Memory B cell (primary cell): ENCODE data around the gene CDK14.
A peak's percentile ranks its signal among the peaks of the same experiment; 100 is the strongest.

Source experiments
- ATAC-seq: fragments of 150-1000 bp; cut with Tn5 transposase; 2 replicates; pipeline ENCODE4 v1.10.0; 2021; ENCODE audit warnings: low read depth, mild to moderate bottlenecking, moderate library complexity
- DNase-seq, 2 donors: peaks; one replicate each; pipeline ENCODE4 v3.0.0; 2022; ENCODE audit warnings: low spot score in 2 of 2
- H3K27ac Mint-ChIP-seq: one replicate; pipeline ENCODE4 v1.8.0; 2022; ENCODE audit warnings: mild to moderate bottlenecking, moderate library complexity, mixed read lengths
- H3K27me3 Mint-ChIP-seq: one replicate; pipeline ENCODE4 v1.8.0; 2022; ENCODE audit warnings: mixed read lengths
- H3K36me3 Mint-ChIP-seq: one replicate; pipeline ENCODE4 v1.8.0; 2022; ENCODE audit warnings: mild to moderate bottlenecking, mixed read lengths
- H3K4me1 Mint-ChIP-seq: one replicate; pipeline ENCODE4 v1.8.0; 2022; ENCODE audit warnings: mixed read lengths
- H3K4me3 Mint-ChIP-seq: one replicate; pipeline ENCODE4 v1.8.0; 2022; ENCODE audit warnings: mild to moderate bottlenecking, moderate library complexity, mixed read lengths
- H3K9me3 Mint-ChIP-seq: one replicate; pipeline ENCODE4 v1.8.0; 2022; ENCODE audit warnings: mixed read lengths

The CDK14 gene

DNA sequence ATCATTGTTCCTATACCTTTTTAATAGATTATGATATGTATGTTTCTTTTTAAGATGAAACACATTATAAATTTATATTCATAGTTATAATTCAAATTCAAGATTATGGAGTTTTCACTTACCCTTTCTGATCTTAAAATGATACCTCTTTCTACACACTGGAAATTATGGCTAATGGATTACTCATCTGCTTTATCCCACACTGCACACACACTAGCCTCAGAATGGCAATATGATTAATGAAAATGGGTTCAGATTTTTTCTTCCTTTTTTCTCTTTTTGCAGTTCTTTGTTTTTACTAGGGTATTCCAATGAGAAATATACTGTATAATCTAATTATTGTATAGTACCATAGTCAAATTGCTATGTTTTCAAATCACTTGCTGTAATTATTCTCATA is 585.8 kb downstream of the CDK14 start:
- DNase-seq (no peak), ATAC-seq (no peak)
- peak overlapping the region; percentile 48 for H3K27ac Mint-ChIP-seq
- no peaks in the 10 kb centered on the region for H3K27me3 Mint-ChIP-seq
- H3K4me1 Mint-ChIP-seq = peaks cover 4% of the 10 kb centered on the region
- no peaks in the 10 kb centered on the region for H3K9me3 Mint-ChIP-seq
- peaks cover 15% of the 10 kb centered on the region for H3K36me3 Mint-ChIP-seq
- no peak overlapping the region for H3K4me3 Mint-ChIP-seq

DNA sequence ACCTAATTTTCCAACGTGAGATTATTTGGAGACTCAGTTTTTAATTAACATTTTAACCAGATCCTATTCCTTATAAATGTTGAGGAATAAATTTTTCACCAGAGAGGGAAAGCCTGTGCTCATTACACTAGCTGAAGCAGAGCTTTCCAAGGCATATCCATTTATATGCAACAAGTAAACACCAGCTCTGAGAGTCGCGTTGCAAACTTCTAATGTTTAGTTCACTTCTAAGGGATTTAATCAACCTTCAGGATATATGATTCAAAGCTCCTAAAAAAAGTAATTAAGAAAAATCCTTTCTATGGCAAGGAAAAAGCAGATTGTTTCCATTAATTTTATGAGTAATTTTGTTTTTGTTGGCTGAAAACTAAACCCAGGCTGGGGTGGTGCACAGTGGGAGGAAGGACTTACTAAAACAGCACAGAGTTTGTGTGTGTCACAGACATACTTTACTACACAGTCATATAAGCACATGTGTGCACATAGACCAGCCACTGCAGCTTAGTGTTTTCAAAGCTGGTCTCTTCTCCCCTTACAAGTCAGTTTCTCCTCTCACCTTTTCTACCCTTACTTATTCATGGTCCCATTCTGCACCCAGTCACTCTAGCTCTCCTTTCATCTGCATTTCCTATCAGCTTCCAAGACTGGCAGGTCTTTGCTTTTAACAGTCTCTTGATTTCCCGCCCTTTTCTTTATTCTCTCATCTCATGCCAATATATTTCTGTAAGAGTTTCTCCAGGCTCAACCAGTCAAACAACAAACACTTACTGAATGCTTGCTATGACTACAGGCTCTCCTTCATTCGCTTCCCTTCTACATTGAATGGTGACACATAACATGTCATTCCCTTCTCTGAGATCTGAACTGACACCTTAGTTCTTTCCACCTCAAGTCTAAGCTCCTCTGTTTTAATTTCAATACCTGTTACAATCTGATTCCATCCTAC is 587.0 kb downstream of the CDK14 start:
- Mint-ChIP-seq H3K4me3 (no peak overlapping the region), H3K9me3 (no peaks in the 10 kb centered on the region), H3K27ac (no peak overlapping the region), H3K27me3 (no peaks in the 10 kb centered on the region), H3K36me3 (peaks cover 15% of the 10 kb centered on the region), H3K4me1 (peaks cover 4% of the 10 kb centered on the region)
- ATAC-seq = no peak
- no peak for DNase-seq

DNA sequence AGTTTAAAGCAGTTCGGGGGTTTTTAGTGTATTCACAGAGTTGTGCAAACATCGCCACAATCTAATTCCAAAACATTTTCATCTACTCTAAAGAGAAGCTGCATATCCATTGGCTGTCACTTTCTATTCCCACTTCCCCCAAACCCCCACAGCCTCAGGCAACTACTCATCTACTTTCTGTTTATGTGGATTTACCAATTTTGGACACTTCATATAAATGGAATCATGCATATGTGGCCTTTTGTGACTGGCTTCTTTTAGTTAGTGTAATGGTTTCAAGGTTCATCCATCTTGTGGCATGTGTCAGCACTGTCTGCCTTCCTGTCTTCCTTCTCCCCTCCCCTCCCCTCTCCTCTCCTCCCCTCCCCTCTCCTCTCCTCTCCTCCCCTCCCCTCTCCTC is 589.6 kb downstream of the CDK14 start:
- H3K4me3 Mint-ChIP-seq = no peak overlapping the region
- H3K9me3 Mint-ChIP-seq = no peaks in the 10 kb centered on the region
- H3K27ac Mint-ChIP-seq = no peak overlapping the region
- H3K27me3 Mint-ChIP-seq = no peaks in the 10 kb centered on the region
- H3K36me3 Mint-ChIP-seq = peaks cover 20% of the 10 kb centered on the region
- DNase-seq (no peak), ATAC-seq (no peak)
- peaks cover 4% of the 10 kb centered on the region for H3K4me1 Mint-ChIP-seq

DNA sequence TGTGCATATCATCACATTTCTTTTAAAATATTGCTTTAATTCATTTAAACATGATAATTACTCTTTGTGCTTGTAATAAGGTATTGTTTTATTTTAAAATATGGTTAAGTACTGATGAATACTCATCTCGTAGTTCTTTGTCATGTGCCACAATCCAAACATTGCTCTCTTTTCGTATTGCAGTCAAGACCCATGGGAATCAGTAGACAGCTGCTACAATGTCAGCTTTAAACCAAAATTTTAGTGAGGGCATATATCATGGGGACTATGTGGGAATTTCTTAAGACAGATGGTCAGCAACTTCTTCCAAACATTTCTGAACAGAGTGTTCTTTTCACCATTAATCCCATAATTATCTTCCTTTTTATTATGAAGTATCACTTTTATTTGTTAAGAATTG is 590.9 kb downstream of the CDK14 start:
- peaks cover 4% of the 10 kb centered on the region for H3K4me1 Mint-ChIP-seq
- no peak overlapping the region for H3K27ac Mint-ChIP-seq

DNA sequence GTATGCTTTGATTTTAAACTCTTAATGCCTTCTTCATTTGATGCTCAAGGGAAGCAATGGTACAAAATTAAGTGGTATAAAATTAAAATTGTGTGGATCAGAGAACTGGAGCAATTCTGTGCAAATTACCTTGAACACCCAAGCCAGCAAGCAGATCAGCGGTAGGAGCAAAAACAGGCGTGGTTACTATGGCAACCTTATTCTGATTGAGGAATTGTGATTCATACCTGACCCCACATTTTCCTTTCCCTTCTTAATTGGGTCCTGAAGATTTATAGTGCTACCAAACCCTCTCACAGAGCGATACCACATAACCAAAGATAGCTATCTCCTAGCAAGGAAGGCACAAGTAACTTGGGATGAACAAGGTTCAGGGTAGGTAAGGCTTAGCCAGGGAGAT is 595.6 kb downstream of the CDK14 start:
- H3K4me3 Mint-ChIP-seq = no peak overlapping the region
- no peaks in the 10 kb centered on the region for H3K27me3 Mint-ChIP-seq
- DNase-seq = no peak
- H3K4me1 Mint-ChIP-seq = peaks cover 5% of the 10 kb centered on the region
- no peak for ATAC-seq
- peaks cover 20% of the 10 kb centered on the region for H3K36me3 Mint-ChIP-seq
- no peaks in the 10 kb centered on the region for H3K9me3 Mint-ChIP-seq
- H3K27ac Mint-ChIP-seq = peak overlapping the region; percentile 39

More for the DNA sequence above, 590.9 kb downstream of the CDK14 start:
- ATAC-seq (no peak), DNase-seq (no peak)
- Mint-ChIP-seq H3K36me3 (peaks cover 14% of the 10 kb centered on the region), H3K4me3 (no peak overlapping the region), H3K9me3 (no peaks in the 10 kb centered on the region), H3K27me3 (no peaks in the 10 kb centered on the region)

DNA sequence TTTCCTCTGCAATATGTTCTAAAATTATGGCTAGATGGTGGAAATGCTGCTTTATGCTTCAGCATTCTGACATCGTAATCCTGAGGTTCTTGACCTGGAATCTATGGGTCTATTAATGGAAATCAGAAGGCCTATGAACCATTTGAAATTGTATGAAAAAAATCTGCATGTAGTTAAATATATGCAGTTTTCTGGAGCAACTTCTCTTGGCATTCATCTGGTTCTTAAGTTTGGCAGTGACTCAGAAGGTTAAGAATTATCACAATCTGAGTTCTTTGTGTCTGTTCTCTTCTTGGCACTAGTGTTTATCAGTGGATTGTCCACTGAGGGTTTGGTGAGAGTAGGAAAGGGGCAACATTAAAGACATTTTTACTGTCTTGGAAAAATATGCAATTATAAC is 597.0 kb downstream of the CDK14 start:
- Mint-ChIP-seq H3K36me3 (peaks cover 21% of the 10 kb centered on the region), H3K4me3 (no peak overlapping the region), H3K9me3 (no peaks in the 10 kb centered on the region), H3K4me1 (peaks cover 7% of the 10 kb centered on the region), H3K27me3 (no peaks in the 10 kb centered on the region), H3K27ac (no peak overlapping the region)
- no peak for DNase-seq
- no peak for ATAC-seq

DNA sequence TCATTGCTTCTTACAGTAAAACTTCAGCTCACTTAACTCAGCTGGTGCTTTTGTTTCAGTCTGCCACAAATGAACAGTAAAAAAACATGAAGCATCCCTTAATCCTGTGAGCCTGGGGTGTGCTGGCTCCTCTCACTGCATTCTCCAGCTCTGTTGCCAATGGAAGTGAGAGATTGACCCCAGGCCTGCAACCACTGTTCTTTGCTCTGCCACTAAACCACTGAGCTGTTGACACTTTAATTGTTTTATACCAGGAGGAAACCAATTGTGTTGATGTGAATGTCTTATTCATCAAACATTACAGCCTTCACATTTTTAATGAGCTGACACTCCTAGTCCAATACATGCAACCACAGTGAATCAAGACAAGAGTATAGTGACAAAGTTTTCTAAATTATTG is 598.7 kb downstream of the CDK14 start:
- no peak for DNase-seq
- Mint-ChIP-seq H3K9me3 (no peaks in the 10 kb centered on the region), H3K4me1 (peaks cover 7% of the 10 kb centered on the region)

DNA sequence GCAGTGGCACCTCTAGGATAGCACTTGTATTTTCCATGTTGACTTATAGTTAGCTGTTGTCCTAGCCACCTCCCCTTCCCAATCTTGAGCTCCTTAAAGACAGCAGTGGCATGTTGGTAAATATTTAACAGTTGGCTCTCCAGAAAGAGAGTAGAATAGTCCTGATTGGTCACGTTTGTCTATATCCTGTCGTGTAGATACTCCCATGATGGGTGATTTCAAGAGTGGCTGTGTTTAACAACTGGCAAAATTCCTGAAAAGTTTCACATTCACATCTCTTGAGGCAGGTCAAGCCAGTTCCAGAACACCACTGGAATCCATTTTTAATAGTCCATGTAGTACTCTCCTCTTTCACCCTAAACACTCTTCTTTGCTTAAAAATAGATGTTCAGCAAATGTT is 599.9 kb downstream of the CDK14 start:
- no peak overlapping the region for H3K4me3 Mint-ChIP-seq
- peaks cover 7% of the 10 kb centered on the region for H3K4me1 Mint-ChIP-seq
- ATAC-seq (no peak), DNase-seq (no peak)
- no peaks in the 10 kb centered on the region for H3K27me3 Mint-ChIP-seq
- H3K27ac Mint-ChIP-seq = peak overlapping the region; percentile 17
- H3K36me3 Mint-ChIP-seq = peaks cover 15% of the 10 kb centered on the region
- H3K9me3 Mint-ChIP-seq = no peaks in the 10 kb centered on the region

More for the DNA sequence above, 598.7 kb downstream of the CDK14 start:
- no peak for ATAC-seq
- peaks cover 15% of the 10 kb centered on the region for H3K36me3 Mint-ChIP-seq
- no peaks in the 10 kb centered on the region for H3K27me3 Mint-ChIP-seq
- no peak overlapping the region for H3K27ac Mint-ChIP-seq
- no peak overlapping the region for H3K4me3 Mint-ChIP-seq

DNA sequence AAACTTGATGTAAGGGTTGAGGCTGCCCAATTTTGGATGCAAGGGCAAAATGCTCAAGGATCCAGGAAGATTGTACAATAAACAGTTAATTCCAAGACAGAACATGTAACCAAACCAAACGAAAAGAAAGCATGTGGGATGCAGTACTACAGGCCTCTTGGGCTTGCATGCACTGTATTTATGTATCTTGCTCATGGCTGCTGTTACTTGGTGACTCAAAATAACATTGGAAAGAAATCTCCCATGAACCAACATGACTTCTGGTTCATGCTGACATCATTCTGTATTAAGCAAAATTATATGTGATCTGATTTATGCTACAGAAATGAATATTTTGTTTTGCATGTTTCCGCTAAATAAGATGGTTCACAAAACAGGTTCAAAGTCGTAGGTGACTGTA is 602.2 kb downstream of the CDK14 start:
- peaks cover 22% of the 10 kb centered on the region for H3K36me3 Mint-ChIP-seq
- no peaks in the 10 kb centered on the region for H3K27me3 Mint-ChIP-seq
- ATAC-seq (no peak), DNase-seq (no peak)
- peaks cover 2% of the 10 kb centered on the region for H3K9me3 Mint-ChIP-seq
- peaks cover 9% of the 10 kb centered on the region for H3K4me1 Mint-ChIP-seq
- no peak overlapping the region for H3K4me3 Mint-ChIP-seq
- H3K27ac Mint-ChIP-seq = no peak overlapping the region

DNA sequence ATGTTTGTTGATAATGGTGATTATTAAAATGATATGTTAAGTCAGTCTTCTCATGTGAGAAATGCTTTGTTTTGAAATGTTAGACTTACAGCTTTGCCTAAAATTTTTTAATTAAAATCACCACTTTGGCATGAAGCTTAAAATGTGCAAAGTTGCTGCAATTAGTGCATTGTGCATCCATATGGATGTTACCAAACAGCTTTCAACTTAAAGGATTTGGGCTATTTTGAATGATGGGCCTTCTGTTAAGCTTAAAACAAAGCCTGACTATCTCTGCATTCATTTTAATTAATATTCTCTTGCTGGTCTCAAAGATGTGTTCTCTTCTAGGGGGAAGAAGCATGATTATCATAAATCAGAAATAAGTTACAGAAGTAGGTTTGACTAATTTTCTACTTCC is 603.5 kb downstream of the CDK14 start:
- Mint-ChIP-seq H3K4me1 (peaks cover 9% of the 10 kb centered on the region), H3K4me3 (no peak overlapping the region), H3K36me3 (peaks cover 32% of the 10 kb centered on the region), H3K27ac (no peak overlapping the region), H3K9me3 (peaks cover 2% of the 10 kb centered on the region), H3K27me3 (no peaks in the 10 kb centered on the region)
- no peak for ATAC-seq
- no peak for DNase-seq

DNA sequence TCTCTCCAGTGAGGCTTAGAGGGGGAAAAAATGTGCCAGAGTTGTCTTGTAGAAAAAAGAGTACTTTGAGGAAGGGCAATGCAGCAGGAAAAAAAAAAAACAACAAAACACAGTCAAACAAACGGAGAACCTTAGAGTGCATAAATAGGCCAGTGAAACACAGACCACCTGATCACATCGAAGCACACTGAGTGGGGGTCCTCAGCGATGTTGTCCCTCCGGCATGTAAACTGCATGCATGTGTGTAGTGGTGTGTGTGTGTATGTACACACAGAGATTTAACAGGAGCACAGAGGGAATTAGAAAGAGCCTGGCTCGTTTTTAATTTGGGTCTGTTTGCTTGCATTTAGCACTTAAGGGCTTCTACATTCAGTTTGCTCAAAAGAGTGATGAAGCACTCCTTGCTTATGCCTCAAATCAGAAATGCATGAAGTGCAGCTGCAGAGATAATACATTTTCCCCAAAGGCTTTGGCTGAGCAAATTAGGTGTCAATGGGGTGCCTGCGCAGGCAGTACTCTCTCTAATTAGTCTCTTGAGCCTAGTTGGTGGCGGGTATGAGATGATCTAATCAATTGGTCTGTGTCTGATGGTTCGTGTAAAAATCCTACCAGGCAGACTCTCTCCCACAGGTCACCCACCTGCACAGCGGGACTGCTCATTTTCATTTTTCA is 605.5 kb downstream of the CDK14 start:
- no peak overlapping the region for H3K4me3 Mint-ChIP-seq
- peaks cover 31% of the 10 kb centered on the region for H3K36me3 Mint-ChIP-seq
- peaks cover 4% of the 10 kb centered on the region for H3K4me1 Mint-ChIP-seq
- no peak for ATAC-seq
- H3K27me3 Mint-ChIP-seq = no peaks in the 10 kb centered on the region
- no peak for DNase-seq
- no peak overlapping the region for H3K27ac Mint-ChIP-seq
- peaks cover 2% of the 10 kb centered on the region for H3K9me3 Mint-ChIP-seq

DNA sequence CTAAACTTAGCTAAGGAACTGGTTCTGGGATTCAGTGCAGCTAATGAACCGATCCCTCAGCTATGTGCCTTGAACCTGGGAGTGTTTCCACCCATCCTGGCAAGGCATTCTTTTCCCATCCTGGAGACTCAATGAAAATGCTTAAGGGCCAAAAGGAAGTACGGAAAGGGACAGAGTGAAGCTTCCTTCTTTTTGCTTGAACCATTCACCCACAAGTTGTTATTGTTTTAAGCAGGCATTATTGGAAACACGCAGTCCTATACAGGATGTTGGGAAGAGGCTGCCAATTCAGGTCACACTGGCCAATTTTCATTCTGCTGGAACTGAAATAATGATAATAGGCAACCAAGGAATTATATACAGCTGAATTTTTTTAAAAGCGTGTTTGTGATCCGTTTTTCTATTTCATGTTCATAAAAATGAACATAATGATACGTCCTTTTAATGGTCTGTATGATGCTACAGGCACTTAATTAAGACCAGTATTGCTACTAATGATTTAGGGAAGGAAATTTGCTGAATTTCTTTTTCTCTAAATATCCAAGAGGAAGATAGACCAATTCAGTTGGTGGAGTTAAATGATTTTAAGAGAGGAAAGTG is 610.3 kb downstream of the CDK14 start:
- ATAC-seq (no peak), DNase-seq (no peak)
- Mint-ChIP-seq H3K36me3 (peaks cover 47% of the 10 kb centered on the region), H3K4me3 (no peak overlapping the region), H3K27ac (no peak overlapping the region), H3K9me3 (no peaks in the 10 kb centered on the region), H3K27me3 (no peaks in the 10 kb centered on the region), H3K4me1 (peaks cover 2% of the 10 kb centered on the region)

DNA sequence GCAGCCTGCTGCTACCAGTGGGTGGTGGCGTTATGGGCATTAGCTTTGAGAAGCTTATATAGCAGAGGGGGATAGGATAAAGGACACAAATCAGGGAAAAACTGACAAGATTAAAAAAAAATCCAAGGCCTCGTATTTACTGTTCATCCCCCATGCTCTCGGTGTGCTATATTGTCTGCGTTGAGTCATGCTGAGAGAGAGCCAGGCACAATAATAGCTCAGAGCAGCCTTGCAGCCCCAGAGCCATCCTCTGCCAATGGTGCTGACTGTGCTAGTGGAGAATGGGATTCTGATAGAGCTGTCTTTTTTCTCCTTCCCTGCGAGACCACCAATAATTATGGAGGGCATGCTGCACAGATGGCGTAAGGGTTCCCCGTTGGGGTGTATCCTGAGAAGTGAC is 616.5 kb downstream of the CDK14 start:
- Mint-ChIP-seq H3K9me3 (no peaks in the 10 kb centered on the region), H3K4me1 (no peaks in the 10 kb centered on the region), H3K4me3 (no peak overlapping the region), H3K36me3 (peaks cover 25% of the 10 kb centered on the region), H3K27me3 (no peaks in the 10 kb centered on the region), H3K27ac (no peak overlapping the region)
- DNase-seq (no peak), ATAC-seq (no peak)

DNA sequence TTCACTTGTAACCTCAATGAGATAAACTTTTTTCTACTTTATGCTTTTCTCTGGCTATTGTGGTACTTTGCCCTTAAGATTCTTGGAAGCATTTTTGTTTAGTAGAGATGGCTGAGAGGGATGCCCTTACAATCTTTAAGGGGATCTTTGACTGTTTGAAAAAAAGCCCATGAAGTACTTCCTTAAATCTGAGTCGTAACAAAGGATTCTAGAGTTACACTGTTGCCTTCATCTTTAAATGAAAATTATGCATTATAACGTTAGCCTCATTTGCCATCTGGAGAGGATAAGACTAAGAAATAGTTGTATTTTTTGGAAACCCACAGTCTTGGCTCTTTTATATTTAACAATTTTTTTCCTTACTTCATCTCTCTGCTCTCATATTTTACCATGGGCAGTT is 630.3 kb downstream of the CDK14 start:
- H3K9me3 Mint-ChIP-seq = no peaks in the 10 kb centered on the region
- DNase-seq = no peak
- no peak overlapping the region for H3K4me3 Mint-ChIP-seq
- ATAC-seq = no peak
- H3K27ac Mint-ChIP-seq = no peak overlapping the region
- no peaks in the 10 kb centered on the region for H3K4me1 Mint-ChIP-seq
- no peaks in the 10 kb centered on the region for H3K36me3 Mint-ChIP-seq
- no peaks in the 10 kb centered on the region for H3K27me3 Mint-ChIP-seq
